OCI-LY3 (cell line): ENCODE measurements around the gene EFNA2.

Experiments used
- EZH2phosphoT487 ChIP-seq: fragments of 200-600 bp; shearing (Covaris generic); IDR thresholded peaks from 2 replicates; pipeline ENCODE4 v1.6.1; 2018; ENCODE audit warnings: antibody characterized with exemption, mixed run types, low read depth
- TF ChIP-seq, protein P1 (sequence below): fragments of 200-600, 300-600 bp; sonication (generic); IDR thresholded peaks from 2 replicates; pipeline ENCODE4 v1.5.1; 2014; ENCODE audit warnings: antibody characterized with exemption, low read length, low read depth

DNA sequence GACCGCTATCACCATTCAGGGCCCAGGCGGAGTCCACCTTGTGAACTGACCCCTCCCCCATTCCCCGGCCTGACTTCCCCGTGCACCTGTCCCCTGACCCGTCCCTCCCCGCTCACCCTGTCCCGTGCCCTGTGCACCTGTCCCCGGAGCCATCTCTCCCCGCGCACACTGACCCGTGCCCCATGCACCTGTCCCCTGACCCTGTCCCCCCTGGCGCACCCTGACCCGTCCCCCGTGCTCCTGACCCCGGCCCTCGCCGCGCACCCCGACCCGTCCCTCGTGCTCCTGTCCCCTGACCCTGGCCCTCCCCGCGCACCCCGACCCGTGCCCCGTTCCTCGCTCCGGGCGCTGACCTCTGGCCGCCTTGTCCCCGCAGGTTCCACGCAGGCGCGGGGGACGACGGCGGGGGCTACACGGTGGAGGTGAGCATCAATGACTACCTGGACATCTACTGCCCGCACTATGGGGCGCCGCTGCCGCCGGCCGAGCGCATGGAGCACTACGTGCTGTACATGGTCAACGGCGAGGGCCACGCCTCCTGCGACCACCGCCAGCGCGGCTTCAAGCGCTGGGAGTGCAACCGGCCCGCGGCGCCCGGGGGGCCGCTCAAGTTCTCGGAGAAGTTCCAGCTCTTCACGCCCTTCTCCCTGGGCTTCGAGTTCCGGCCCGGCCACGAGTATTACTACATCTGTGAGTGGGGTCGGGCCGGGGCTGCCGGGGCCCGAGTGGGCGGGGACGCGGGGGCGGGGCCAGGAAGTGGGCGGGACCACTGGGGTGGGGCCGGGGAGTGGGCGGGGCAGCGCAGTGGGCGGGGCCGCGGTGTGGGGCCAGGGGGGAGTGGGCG lies 9.7 kb downstream of the EFNA2 start:
- TF ChIP-seq, protein P1, sequence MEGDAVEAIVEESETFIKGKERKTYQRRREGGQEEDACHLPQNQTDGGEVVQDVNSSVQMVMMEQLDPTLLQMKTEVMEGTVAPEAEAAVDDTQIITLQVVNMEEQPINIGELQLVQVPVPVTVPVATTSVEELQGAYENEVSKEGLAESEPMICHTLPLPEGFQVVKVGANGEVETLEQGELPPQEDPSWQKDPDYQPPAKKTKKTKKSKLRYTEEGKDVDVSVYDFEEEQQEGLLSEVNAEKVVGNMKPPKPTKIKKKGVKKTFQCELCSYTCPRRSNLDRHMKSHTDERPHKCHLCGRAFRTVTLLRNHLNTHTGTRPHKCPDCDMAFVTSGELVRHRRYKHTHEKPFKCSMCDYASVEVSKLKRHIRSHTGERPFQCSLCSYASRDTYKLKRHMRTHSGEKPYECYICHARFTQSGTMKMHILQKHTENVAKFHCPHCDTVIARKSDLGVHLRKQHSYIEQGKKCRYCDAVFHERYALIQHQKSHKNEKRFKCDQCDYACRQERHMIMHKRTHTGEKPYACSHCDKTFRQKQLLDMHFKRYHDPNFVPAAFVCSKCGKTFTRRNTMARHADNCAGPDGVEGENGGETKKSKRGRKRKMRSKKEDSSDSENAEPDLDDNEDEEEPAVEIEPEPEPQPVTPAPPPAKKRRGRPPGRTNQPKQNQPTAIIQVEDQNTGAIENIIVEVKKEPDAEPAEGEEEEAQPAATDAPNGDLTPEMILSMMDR, result no peak
- TF ChIP-seq EZH2phosphoT487, result no peak
